Measurements from ENCODE around the gene C11orf91.

GRCh38 chr11:33692013-33692504, 8.6 kb downstream of the C11orf91 start:
- TF ChIP-seq, protein P1, sequence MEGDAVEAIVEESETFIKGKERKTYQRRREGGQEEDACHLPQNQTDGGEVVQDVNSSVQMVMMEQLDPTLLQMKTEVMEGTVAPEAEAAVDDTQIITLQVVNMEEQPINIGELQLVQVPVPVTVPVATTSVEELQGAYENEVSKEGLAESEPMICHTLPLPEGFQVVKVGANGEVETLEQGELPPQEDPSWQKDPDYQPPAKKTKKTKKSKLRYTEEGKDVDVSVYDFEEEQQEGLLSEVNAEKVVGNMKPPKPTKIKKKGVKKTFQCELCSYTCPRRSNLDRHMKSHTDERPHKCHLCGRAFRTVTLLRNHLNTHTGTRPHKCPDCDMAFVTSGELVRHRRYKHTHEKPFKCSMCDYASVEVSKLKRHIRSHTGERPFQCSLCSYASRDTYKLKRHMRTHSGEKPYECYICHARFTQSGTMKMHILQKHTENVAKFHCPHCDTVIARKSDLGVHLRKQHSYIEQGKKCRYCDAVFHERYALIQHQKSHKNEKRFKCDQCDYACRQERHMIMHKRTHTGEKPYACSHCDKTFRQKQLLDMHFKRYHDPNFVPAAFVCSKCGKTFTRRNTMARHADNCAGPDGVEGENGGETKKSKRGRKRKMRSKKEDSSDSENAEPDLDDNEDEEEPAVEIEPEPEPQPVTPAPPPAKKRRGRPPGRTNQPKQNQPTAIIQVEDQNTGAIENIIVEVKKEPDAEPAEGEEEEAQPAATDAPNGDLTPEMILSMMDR (IDR thresholded peaks at IDR 0.05), result no peak
- peak; percentile 13 for TF ChIP-seq POLR2A (IDR thresholded peaks at IDR 0.05)

Measured in right lobe of liver (tissue), 4 donors.